Trophoblast cell (in vitro differentiated cells and primary cell): ENCODE measurements around the gene DDX42.

Experiments used
- DNase-seq, 2 donors: peaks; one replicate each; pipeline ENCODE4 v3.0.0-alpha.2; 2016
- H2AFZ ChIP-seq: 2 replicates; pipeline ENCODE4 v1.6.1; 2013; ENCODE audit warnings: low read length, moderate library complexity, mild to moderate bottlenecking; ENCODE audit not compliant: insufficient read depth, poor library complexity
- H2AK5ac ChIP-seq: 2 replicates; pipeline ENCODE4 v1.6.1; 2013; ENCODE audit warnings: mild to moderate bottlenecking, low read length
- H2BK120ac ChIP-seq: 2 replicates; pipeline ENCODE4 v1.6.1; 2013; ENCODE audit warnings: low read length, mild to moderate bottlenecking, moderate library complexity; ENCODE audit not compliant: insufficient read depth, poor library complexity
- H2BK12ac ChIP-seq: 2 replicates; pipeline ENCODE4 v1.6.1; 2013; ENCODE audit warnings: mild to moderate bottlenecking, low read length, moderate library complexity
- H2BK5ac ChIP-seq: 2 replicates; pipeline ENCODE4 v1.6.1; 2013; ENCODE audit warnings: low read length, low read depth, moderate library complexity, mild to moderate bottlenecking; ENCODE audit not compliant: poor library complexity
- H3K14ac ChIP-seq: 2 replicates; pipeline ENCODE4 v1.6.1; 2013; ENCODE audit warnings: mild to moderate bottlenecking, low read length
- H3K18ac ChIP-seq: 2 replicates; pipeline ENCODE4 v1.6.1; 2013; ENCODE audit warnings: mild to moderate bottlenecking, low read length
- H3K23ac ChIP-seq: 2 replicates; pipeline ENCODE4 v1.6.1; 2013; ENCODE audit warnings: low read length
- H3K27ac ChIP-seq: 2 replicates; pipeline ENCODE4 v1.5.1; 2013; ENCODE audit warnings: low read depth, mild to moderate bottlenecking, inconsistent platforms, low read length, moderate library complexity
- H3K27me3 ChIP-seq: 2 replicates; pipeline ENCODE4 v1.6.1; 2013; ENCODE audit warnings: inconsistent platforms, mild to moderate bottlenecking, low read length, moderate library complexity; ENCODE audit not compliant: insufficient read depth
- H3K36me3 ChIP-seq, 2 experiments: 1 replicate in 1 of 2; 2 replicates in 1 of 2; pipeline ENCODE4 v1.6.1; 2013; ENCODE audit warnings: low read length in 2 of 2, mild to moderate bottlenecking in 2 of 2, moderate library complexity in 1 of 2; ENCODE audit not compliant: insufficient read depth in 2 of 2, control insufficient read depth in 1 of 2
- H3K4ac ChIP-seq: 2 replicates; pipeline ENCODE4 v1.6.1; 2013; ENCODE audit warnings: low read depth, mild to moderate bottlenecking, low read length, moderate library complexity
- H3K4me1 ChIP-seq, 2 experiments: 1 replicate in 1 of 2; 2 replicates in 1 of 2; pipeline ENCODE4 v1.6.1; 2013; ENCODE audit warnings: low read length in 2 of 2, mild to moderate bottlenecking in 2 of 2, moderate library complexity in 1 of 2; ENCODE audit not compliant: insufficient read depth in 2 of 2, control insufficient read depth in 1 of 2
- H3K4me2 ChIP-seq: 2 replicates; pipeline ENCODE4 v1.6.1; 2013; ENCODE audit warnings: inconsistent platforms, mild to moderate bottlenecking, low read length, moderate library complexity
- H3K4me3 ChIP-seq: 2 replicates; pipeline ENCODE4 v1.5.1; 2013; ENCODE audit warnings: mild to moderate bottlenecking, low read depth, low read length, inconsistent platforms
- H3K79me1 ChIP-seq: one replicate; pipeline ENCODE4 v1.6.1; 2013; ENCODE audit warnings: low read length
- H3K79me2 ChIP-seq: 2 replicates; pipeline ENCODE4 v1.6.1; 2013; ENCODE audit warnings: low read length, mild to moderate bottlenecking; ENCODE audit not compliant: control insufficient read depth, insufficient read depth, poor library complexity
- H3K9ac ChIP-seq: 2 replicates; pipeline ENCODE4 v1.6.1; 2013; ENCODE audit warnings: mild to moderate bottlenecking, low read length
- H3K9me3 ChIP-seq: 2 replicates; pipeline ENCODE4 v1.6.1; 2013; ENCODE audit warnings: low read depth, mild to moderate bottlenecking, control low read depth, inconsistent platforms, low read length; ENCODE audit not compliant: insufficient read depth
- H4K12ac ChIP-seq: 2 replicates; pipeline ENCODE4 v1.6.1; 2013; ENCODE audit warnings: low read depth, mild to moderate bottlenecking, low read length, moderate library complexity
- H4K8ac ChIP-seq: 2 replicates; pipeline ENCODE4 v1.6.1; 2013; ENCODE audit warnings: low read depth, mild to moderate bottlenecking, low read length, moderate library complexity
- H4K91ac ChIP-seq: one replicate; pipeline ENCODE4 v1.6.1; 2013; ENCODE audit warnings: low read depth, mild to moderate bottlenecking, low read length, moderate library complexity
- WGBS: extraction: QIAGEN DNeasy Blood & Tissue Kit; methylation state at CpG from one replicate; pipeline ENCODE4 v1.1.7; 2013; ENCODE audit warnings: missing lambda C conversion rate; ENCODE audit not compliant: insufficient read length, insufficient coverage; ENCODE audit errors: extremely low coverage; 5-methylcytosine and 5-hydroxymethylcytosine counted together

DDX42 gene

GRCh38 chr17:63741408-63742173, 32.4 kb upstream of the DDX42 start, which contains the start of gene STRADA:
Gene STRADA, minus strand, starts transcription at chr17:63741799. Its CDS starts 13,430 bp downstream, at chr17:63728369.
- Histone ChIP-seq H2BK120ac (peak within 1 kb of the TSS; percentile 83), H3K18ac (peak within 1 kb of the TSS; percentile 21), H2BK5ac (peak within 1 kb of the TSS; percentile 81), H3K79me2 (peaks cover 5% of the 10 kb centered on the region), H3K36me3 (peaks cover 0 to 5% of the 10 kb centered on the region in 2 experiments), H3K4me3 (peak within 1 kb of the TSS; percentile 87), H3K79me1 (peaks cover 8% of the 10 kb centered on the region), H4K8ac (peak within 1 kb of the TSS; percentile 86), H2BK12ac (no peak within 1 kb of the TSS), H2AFZ (peak within 1 kb of the TSS; percentile 68), H3K4me2 (peak within 1 kb of the TSS; percentile 97), H3K4ac (peak within 1 kb of the TSS; percentile 60), H3K14ac (peak within 1 kb of the TSS; percentile 68), H2AK5ac (no peak within 1 kb of the TSS), H3K27ac (peak within 1 kb of the TSS; percentile 92), H4K91ac (peak within 1 kb of the TSS; percentile 90), H3K9ac (peak within 1 kb of the TSS; percentile 88), H3K4me1 (peaks cover 2 to 5% of the 10 kb centered on the region in 2 experiments), H3K9me3 (no peaks in the 10 kb centered on the region), H3K27me3 (no peaks in the 10 kb centered on the region), H4K12ac (peak within 1 kb of the TSS; percentile 86), H3K23ac (no peak within 1 kb of the TSS)
- DNase-seq: peak; percentile 98 to 99
- WGBS: no CpG with 5 or more reads among the region's 61 CpGs

DNA sequence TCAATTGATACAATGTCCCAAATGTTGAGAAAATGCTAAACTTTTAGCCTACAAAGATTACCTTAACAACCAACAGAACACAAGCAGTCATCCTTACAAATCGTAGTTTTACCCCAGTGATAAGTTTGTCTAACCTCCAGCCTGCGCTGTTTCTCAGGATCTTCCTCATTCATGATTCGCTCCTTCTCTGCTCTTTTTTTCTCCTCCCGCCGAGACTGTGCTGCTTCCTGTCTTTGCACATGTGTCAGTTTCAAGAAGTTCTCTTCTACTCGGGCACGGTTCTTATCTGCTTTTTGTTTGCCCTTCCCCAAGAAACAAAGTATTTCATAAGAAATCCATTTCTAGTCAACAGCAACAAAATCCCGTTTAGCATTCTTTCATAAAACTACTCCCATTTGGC, 22.2 kb upstream of the DDX42 start:
- H3K4ac ChIP-seq: no peak overlapping the region
- H2BK5ac ChIP-seq: no peak overlapping the region
- H3K9ac ChIP-seq: no peak overlapping the region
- H3K27me3 ChIP-seq: no peaks in the 10 kb centered on the region
- no peak overlapping the region for H3K4me2 ChIP-seq
- H4K91ac ChIP-seq: no peak overlapping the region
- H4K8ac ChIP-seq: no peak overlapping the region
- H3K27ac ChIP-seq: no peak overlapping the region
- no peak overlapping the region for H4K12ac ChIP-seq
- no peak overlapping the region for H2BK120ac ChIP-seq
- H3K18ac ChIP-seq: no peak overlapping the region
- no peaks in the 10 kb centered on the region for H3K4me1 ChIP-seq
- no peak overlapping the region for H2AFZ ChIP-seq
- H3K79me2 ChIP-seq: no peaks in the 10 kb centered on the region
- H3K4me3 ChIP-seq: no peak overlapping the region
- H3K9me3 ChIP-seq: no peaks in the 10 kb centered on the region
- no peak overlapping the region for H2BK12ac ChIP-seq
- no peak overlapping the region for H3K14ac ChIP-seq
- H3K23ac ChIP-seq: no peak overlapping the region
- H3K79me1 ChIP-seq: no peaks in the 10 kb centered on the region
- DNase-seq: no peak
- no peak overlapping the region for H2AK5ac ChIP-seq
- H3K36me3 ChIP-seq: peaks cover 30 to 35% of the 10 kb centered on the region in 2 experiments
- WGBS: no CpG with 5 or more reads among the region's 8 CpGs

DNA sequence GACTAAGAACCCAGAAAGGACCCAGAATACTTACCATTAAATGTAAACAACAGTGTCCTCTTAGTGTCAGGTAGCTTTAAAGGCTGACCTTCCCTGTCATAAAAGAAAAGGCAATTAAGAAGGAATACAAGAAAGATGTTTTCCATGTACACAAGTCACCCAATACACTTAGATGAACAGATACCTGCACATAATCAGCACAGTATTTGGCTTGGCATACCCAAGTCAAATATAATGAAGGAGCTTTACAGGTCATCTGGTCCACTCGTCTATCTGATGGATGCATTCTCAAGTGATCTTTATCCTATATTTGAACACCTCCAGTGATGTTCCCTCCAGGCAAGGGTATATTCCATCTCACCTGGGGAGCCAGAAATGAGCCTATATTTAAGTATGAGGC, 21.3 kb upstream of the DDX42 start:
- Histone ChIP-seq H3K27ac (no peak overlapping the region), H3K23ac (no peak overlapping the region), H3K4me1 (no peaks in the 10 kb centered on the region), H2BK12ac (no peak overlapping the region), H2AK5ac (no peak overlapping the region), H3K36me3 (peaks cover 29 to 37% of the 10 kb centered on the region in 2 experiments), H3K9ac (no peak overlapping the region), H4K12ac (no peak overlapping the region), H3K4ac (no peak overlapping the region), H2AFZ (no peak overlapping the region), H3K4me3 (no peak overlapping the region), H3K27me3 (no peaks in the 10 kb centered on the region), H3K79me2 (no peaks in the 10 kb centered on the region), H4K91ac (no peak overlapping the region), H3K14ac (no peak overlapping the region), H4K8ac (no peak overlapping the region), H3K4me2 (no peak overlapping the region), H3K9me3 (no peaks in the 10 kb centered on the region), H3K18ac (no peak overlapping the region), H2BK5ac (no peak overlapping the region), H2BK120ac (no peak overlapping the region), H3K79me1 (no peaks in the 10 kb centered on the region)
- DNase-seq: no peak
- no CpG with 5 or more reads among the region's 1 CpG for WGBS

GRCh38 chr17:63753215-63753614, 20.8 kb upstream of the DDX42 start:
- Histone ChIP-seq H3K79me2 (no peaks in the 10 kb centered on the region), H3K9ac (no peak overlapping the region), H2BK120ac (no peak overlapping the region), H3K27ac (no peak overlapping the region), H2AFZ (no peak overlapping the region), H2BK12ac (no peak overlapping the region), H3K36me3 (peaks cover 29 to 41% of the 10 kb centered on the region in 2 experiments), H4K91ac (no peak overlapping the region), H3K4ac (no peak overlapping the region), H3K4me3 (no peak overlapping the region), H3K9me3 (no peaks in the 10 kb centered on the region), H3K79me1 (no peaks in the 10 kb centered on the region), H3K27me3 (no peaks in the 10 kb centered on the region), H3K4me1 (no peaks in the 10 kb centered on the region), H3K18ac (no peak overlapping the region), H4K12ac (no peak overlapping the region), H3K14ac (no peak overlapping the region), H3K23ac (no peak overlapping the region), H3K4me2 (no peak overlapping the region), H2BK5ac (no peak overlapping the region), H4K8ac (no peak overlapping the region), H2AK5ac (no peak overlapping the region)
- peak in 1 of 2 donors; percentile 15 for DNase-seq
- WGBS: no CpG with 5 or more reads among the region's 1 CpG
